Activated naive CD4-positive, alpha-beta T cell treated with Interleukin-2 at 50 U/mL for 16 hours (primary cell): Measurements from ENCODE around the gene LSM11.

Source experiments
- DNase-seq: peaks from one replicate; pipeline ENCODE4 v3.0.0-alpha.2; 2020

Gene LSM11

GRCh38 chr5:157735991-157736390, 7.5 kb upstream of the LSM11 start:
- no peak for DNase-seq

GRCh38 chr5:157739388-157740228, 3.9 kb upstream of the LSM11 start:
- DNase-seq: no peak

GRCh38 chr5:157740229-157740610, 3.3 kb upstream of the LSM11 start:
- DNase-seq: no peak

- no peak for DNase-seq
These were observed 2.4 kb upstream of the LSM11 start for GRCh38 chr5:157741131-157741530.

GRCh38 chr5:157744051-157745011, 819 bp downstream of the LSM11 start:
- DNase-seq: peak; percentile 20

GRCh38 chr5:157745041-157745456, 1.5 kb downstream of the LSM11 start:
- DNase-seq: no peak

GRCh38 chr5:157747173-157747740, 3.7 kb downstream of the LSM11 start:
- DNase-seq: no peak

GRCh38 chr5:157747766-157748700, 4.5 kb downstream of the LSM11 start:
- no peak for DNase-seq

GRCh38 chr5:157748760-157749461, 5.4 kb downstream of the LSM11 start:
- DNase-seq: no peak

- DNase-seq: no peak
These were observed 5.9 kb downstream of the LSM11 start for GRCh38 chr5:157749462-157749799.

GRCh38 chr5:157750320-157750719, 6.8 kb downstream of the LSM11 start:
- DNase-seq: no peak

- no peak for DNase-seq
These were observed 12.6 kb downstream of the LSM11 start for GRCh38 chr5:157756122-157756521.

- no peak for DNase-seq
These were observed 15.2 kb downstream of the LSM11 start for GRCh38 chr5:157758706-157759105.

- DNase-seq: no peak
These were observed 18.4 kb downstream of the LSM11 start for GRCh38 chr5:157761690-157762621.

GRCh38 chr5:157764531-157764930, 21.0 kb downstream of the LSM11 start:
- no peak for DNase-seq

GRCh38 chr5:157766442-157766841, 22.9 kb downstream of the LSM11 start:
- DNase-seq: no peak

- no peak for DNase-seq
These were observed 23.4 kb downstream of the LSM11 start for GRCh38 chr5:157766902-157767301.

- no peak for DNase-seq
These were observed 24.2 kb downstream of the LSM11 start for GRCh38 chr5:157767689-157768088.

GRCh38 chr5:157770665-157771064, 27.2 kb downstream of the LSM11 start:
- DNase-seq: no peak

- DNase-seq: peak; percentile 24
These were observed 28.6 kb downstream of the LSM11 start for GRCh38 chr5:157772127-157772526.
